Type B pancreatic cell (in vitro differentiated cells): ENCODE results near the gene GPR137. TPM values are rescaled to one million over a fixed set of nuclear protein-coding genes. Genes with fewer than 3 reads are reported as not detected.

Source experiments
- DNase-seq: peaks from one replicate; pipeline ENCODE4 v3.0.0; 2021; ENCODE audit warnings: mixed read lengths; ENCODE audit not compliant: unreplicated experiment; ENCODE audit errors: extremely low spot score
- H3K27ac Mint-ChIP-seq: 2 replicates; pipeline ENCODE4 v1.8.0; 2021; ENCODE audit warnings: mild to moderate bottlenecking, mixed read lengths
- H3K27me3 Mint-ChIP-seq: 2 replicates; pipeline ENCODE4 v1.8.0; 2021; ENCODE audit warnings: mixed read lengths
- H3K36me3 Mint-ChIP-seq: 2 replicates; pipeline ENCODE4 v1.8.0; 2021; ENCODE audit warnings: mixed read lengths
- H3K4me1 Mint-ChIP-seq: one replicate; pipeline ENCODE4 v1.8.0; 2021; ENCODE audit warnings: mixed read lengths; ENCODE audit not compliant: unreplicated experiment
- H3K4me3 Mint-ChIP-seq: 2 replicates; pipeline ENCODE4 v1.8.0; 2021; ENCODE audit warnings: mild to moderate bottlenecking, mixed read lengths
- H3K9me3 Mint-ChIP-seq: 2 replicates; pipeline ENCODE4 v1.8.0; 2021; ENCODE audit warnings: mixed read lengths
- total RNA-seq: library from RNA; stranded (reverse); gene quantifications from 2 replicates; pipeline ENCODE4 v1.2.1, GENCODE V29; 2021; ENCODE audit warnings: low replicate concordance
- TF ChIP-seq, protein P1 (sequence below): fragments of 200-600 bp; sonication (generic); conservative IDR thresholded peaks from 2 replicates; pipeline ENCODE4 v1.5.0; 2021; ENCODE audit warnings: antibody characterized with exemption, mild to moderate bottlenecking

Gene GPR137
- total RNA-seq, 1 donor from 2014 or later, result 47.9 TPM

DNA sequence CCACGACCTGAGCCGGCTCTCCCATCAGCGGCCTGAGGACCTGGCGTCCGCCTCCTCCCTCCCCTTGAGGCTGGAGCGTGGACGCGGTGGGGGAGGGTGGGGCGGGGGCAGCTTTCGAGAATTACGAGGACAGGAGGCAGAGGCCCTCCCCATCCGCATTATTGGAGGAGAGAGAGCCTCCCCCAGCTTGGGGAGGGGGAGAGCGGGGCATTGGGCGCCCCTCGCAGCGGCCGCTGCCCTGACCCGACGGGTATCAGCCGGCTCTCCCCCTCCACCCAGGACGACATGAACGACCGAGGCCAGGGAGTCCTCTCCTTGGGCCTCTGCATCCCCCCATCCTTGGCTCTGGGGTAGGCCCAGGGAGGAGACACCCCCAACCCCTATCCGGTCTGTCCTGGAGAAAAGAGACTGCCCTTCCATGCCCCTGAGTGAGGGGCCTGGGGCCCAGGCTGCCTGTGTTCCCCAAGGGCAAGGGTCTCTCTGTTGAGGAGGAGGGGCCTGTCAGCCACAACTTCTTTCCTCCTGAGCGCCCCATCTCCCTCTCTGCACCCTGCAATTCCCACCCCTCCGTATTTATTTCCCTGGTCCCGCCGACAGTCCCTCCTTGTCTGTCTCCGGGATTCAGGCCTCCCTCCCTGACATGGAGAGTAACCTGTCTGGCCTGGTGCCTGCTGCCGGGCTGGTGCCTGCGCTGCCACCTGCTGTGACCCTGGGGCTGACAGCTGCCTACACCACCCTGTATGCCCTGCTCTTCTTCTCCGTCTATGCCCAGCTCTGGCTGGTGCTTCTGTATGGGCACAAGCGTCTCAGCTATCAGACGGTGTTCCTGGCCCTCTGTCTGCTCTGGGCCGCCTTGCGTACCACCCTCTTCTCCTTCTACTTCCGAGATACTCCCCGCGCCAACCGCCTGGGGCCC is 495 bp downstream of the GPR137 start:
- Mint-ChIP-seq H3K4me3 (peak overlapping the region; percentile 86), H3K36me3 (peaks cover 16% of the 10 kb centered on the region)

DNA sequence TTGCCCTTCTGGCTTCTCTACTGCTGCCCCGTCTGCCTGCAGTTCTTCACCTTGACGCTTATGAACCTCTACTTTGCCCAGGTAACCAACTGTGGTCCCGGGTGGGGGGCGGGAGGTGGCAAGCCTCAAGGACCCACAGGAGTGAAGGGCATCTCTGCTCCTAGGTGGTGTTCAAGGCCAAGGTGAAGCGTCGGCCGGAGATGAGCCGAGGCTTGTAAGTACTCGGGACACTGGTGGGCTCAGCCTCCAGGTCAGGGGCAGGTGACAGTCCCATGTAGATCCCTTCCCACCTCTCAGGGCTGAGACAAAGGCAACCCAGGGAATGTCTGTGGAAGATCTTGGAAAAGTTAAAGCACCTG is 1.1 kb downstream of the GPR137 start:
- H3K4me1 Mint-ChIP-seq, result peaks cover 13% of the 10 kb centered on the region
- H3K27me3 Mint-ChIP-seq, result peaks cover 23% of the 10 kb centered on the region
- H3K4me3 Mint-ChIP-seq, result peak overlapping the region; percentile 86
- no peak overlapping the region for H3K27ac Mint-ChIP-seq
- H3K9me3 Mint-ChIP-seq, result no peaks in the 10 kb centered on the region
- TF ChIP-seq, protein P1, sequence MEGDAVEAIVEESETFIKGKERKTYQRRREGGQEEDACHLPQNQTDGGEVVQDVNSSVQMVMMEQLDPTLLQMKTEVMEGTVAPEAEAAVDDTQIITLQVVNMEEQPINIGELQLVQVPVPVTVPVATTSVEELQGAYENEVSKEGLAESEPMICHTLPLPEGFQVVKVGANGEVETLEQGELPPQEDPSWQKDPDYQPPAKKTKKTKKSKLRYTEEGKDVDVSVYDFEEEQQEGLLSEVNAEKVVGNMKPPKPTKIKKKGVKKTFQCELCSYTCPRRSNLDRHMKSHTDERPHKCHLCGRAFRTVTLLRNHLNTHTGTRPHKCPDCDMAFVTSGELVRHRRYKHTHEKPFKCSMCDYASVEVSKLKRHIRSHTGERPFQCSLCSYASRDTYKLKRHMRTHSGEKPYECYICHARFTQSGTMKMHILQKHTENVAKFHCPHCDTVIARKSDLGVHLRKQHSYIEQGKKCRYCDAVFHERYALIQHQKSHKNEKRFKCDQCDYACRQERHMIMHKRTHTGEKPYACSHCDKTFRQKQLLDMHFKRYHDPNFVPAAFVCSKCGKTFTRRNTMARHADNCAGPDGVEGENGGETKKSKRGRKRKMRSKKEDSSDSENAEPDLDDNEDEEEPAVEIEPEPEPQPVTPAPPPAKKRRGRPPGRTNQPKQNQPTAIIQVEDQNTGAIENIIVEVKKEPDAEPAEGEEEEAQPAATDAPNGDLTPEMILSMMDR, result no peak
- H3K36me3 Mint-ChIP-seq, result peaks cover 10% of the 10 kb centered on the region
- DNase-seq, result no peak

More for the DNA sequence above, 495 bp downstream of the GPR137 start:
- Mint-ChIP-seq H3K9me3 (no peaks in the 10 kb centered on the region), H3K27ac (peak overlapping the region; percentile 79), H3K27me3 (peaks cover 23% of the 10 kb centered on the region), H3K4me1 (peaks cover 13% of the 10 kb centered on the region)
- no peak for DNase-seq
- TF ChIP-seq, protein P1, result no peak

- TF ChIP-seq, protein P1, result no peak
- peaks cover 10% of the 10 kb centered on the region for H3K36me3 Mint-ChIP-seq
- peaks cover 28% of the 10 kb centered on the region for H3K27me3 Mint-ChIP-seq
- H3K9me3 Mint-ChIP-seq, result no peaks in the 10 kb centered on the region
- peak overlapping the region; percentile 69 for H3K4me3 Mint-ChIP-seq
- no peak overlapping the region for H3K27ac Mint-ChIP-seq
- peaks cover 12% of the 10 kb centered on the region for H3K4me1 Mint-ChIP-seq
- no peak for DNase-seq
These were observed 2.2 kb downstream of the GPR137 start for GRCh38 chr11:64287676-64288352.

GRCh38 chr11:64288353-64288750 is 2.7 kb downstream of the GPR137 start:
- H3K36me3 Mint-ChIP-seq, result peaks cover 10% of the 10 kb centered on the region
- no peak for DNase-seq
- peaks cover 9% of the 10 kb centered on the region for H3K4me1 Mint-ChIP-seq
- no peak overlapping the region for H3K4me3 Mint-ChIP-seq
- no peaks in the 10 kb centered on the region for H3K9me3 Mint-ChIP-seq
- TF ChIP-seq, protein P1, result no peak
- no peak overlapping the region for H3K27ac Mint-ChIP-seq
- peaks cover 33% of the 10 kb centered on the region for H3K27me3 Mint-ChIP-seq

- Mint-ChIP-seq H3K4me1 (peaks cover 9% of the 10 kb centered on the region), H3K27me3 (peaks cover 41% of the 10 kb centered on the region), H3K4me3 (peak overlapping the region; percentile 44), H3K9me3 (no peaks in the 10 kb centered on the region), H3K27ac (no peak overlapping the region), H3K36me3 (peaks cover 10% of the 10 kb centered on the region)
- no peak for DNase-seq
- TF ChIP-seq, protein P1, result no peak
These were observed 3.4 kb downstream of the GPR137 start for GRCh38 chr11:64289002-64289564.
